Endothelial cell of umbilical vein (primary cell): ENCODE measurements around the gene OXLD1.

ENCODE experiments used
- MYC ChIP-seq: IDR thresholded peaks from one replicate; pipeline ENCODE4 v1.6.1; 2011; ENCODE audit warnings: mild to moderate bottlenecking, low read depth, low read length
- POLR2A ChIP-seq: IDR thresholded peaks from 2 replicates; pipeline ENCODE4 v1.6.1; 2012; ENCODE audit warnings: low read depth, mild to moderate bottlenecking, control low read depth, low read length
- POLR2AphosphoS5 ChIP-seq: IDR thresholded peaks from 2 replicates; pipeline ENCODE4 v1.6.1; 2012; ENCODE audit warnings: low read depth, mild to moderate bottlenecking, control low read depth, low read length, moderate library complexity; ENCODE audit not compliant: insufficient read depth
- TF ChIP-seq, protein P1 (sequence below), 2 donors: IDR thresholded peaks; 1 replicate in 1 of 2; 2 replicates in 1 of 2; pipeline ENCODE4 v1.5.1; 2011; ENCODE audit warnings: low read length in 2 of 2, mild to moderate bottlenecking in 2 of 2, moderate library complexity in 2 of 2, control low read depth in 1 of 2, inconsistent platforms in 1 of 2, low read depth in 1 of 2; ENCODE audit not compliant: insufficient read depth in 1 of 2; ENCODE audit errors: extremely low read depth in 1 of 2

DNA sequence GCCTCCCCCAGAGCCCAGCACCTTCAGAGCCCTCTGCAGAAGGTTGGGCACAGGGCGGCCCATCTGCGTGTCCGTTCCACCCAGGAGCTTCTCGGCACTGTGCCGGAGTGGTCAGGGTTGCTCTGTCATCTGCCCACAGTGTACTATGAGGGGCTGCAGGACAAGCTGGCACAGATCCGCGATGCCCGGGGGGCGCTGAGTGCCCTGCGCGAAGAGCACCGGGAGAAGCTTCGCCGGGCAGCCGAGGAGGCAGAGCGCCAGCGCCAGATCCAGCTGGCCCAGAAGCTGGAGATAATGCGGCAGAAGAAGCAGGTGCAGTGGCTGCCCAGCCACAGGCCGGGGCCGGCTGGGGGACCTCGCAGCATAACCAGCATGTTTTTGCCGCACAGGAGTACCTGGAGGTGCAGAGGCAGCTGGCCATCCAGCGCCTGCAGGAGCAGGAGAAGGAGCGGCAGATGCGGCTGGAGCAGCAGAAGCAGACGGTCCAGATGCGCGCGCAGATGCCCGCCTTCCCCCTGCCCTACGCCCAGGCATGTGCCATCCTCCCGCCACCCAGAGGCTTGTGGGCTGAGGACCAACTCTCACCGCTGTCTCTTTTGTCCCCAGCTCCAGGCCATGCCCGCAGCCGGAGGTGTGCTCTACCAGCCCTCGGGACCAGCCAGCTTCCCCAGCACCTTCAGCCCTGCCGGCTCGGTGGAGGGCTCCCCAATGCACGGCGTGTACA, 30.0 kb upstream of the OXLD1 start:
- TF ChIP-seq POLR2A (no peak), MYC (no peak), POLR2AphosphoS5 (peak; percentile 14)
- TF ChIP-seq, protein P1, sequence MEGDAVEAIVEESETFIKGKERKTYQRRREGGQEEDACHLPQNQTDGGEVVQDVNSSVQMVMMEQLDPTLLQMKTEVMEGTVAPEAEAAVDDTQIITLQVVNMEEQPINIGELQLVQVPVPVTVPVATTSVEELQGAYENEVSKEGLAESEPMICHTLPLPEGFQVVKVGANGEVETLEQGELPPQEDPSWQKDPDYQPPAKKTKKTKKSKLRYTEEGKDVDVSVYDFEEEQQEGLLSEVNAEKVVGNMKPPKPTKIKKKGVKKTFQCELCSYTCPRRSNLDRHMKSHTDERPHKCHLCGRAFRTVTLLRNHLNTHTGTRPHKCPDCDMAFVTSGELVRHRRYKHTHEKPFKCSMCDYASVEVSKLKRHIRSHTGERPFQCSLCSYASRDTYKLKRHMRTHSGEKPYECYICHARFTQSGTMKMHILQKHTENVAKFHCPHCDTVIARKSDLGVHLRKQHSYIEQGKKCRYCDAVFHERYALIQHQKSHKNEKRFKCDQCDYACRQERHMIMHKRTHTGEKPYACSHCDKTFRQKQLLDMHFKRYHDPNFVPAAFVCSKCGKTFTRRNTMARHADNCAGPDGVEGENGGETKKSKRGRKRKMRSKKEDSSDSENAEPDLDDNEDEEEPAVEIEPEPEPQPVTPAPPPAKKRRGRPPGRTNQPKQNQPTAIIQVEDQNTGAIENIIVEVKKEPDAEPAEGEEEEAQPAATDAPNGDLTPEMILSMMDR (IDR thresholded peaks at IDR 0.05; ENCODE audit: extremely low read depth in 1 of 2, insufficient read depth in 1 of 2, low read depth in 1 of 2, low read length in 2 of 2) = no peak
